ENCODE measurements around the gene CUEDC1.
"Not testable (repeated sequence)": the region's sequence is repeated elsewhere in the genome, so short reads cannot be mapped to it uniquely, and the experiment has no call there.

Gene CUEDC1

DNA sequence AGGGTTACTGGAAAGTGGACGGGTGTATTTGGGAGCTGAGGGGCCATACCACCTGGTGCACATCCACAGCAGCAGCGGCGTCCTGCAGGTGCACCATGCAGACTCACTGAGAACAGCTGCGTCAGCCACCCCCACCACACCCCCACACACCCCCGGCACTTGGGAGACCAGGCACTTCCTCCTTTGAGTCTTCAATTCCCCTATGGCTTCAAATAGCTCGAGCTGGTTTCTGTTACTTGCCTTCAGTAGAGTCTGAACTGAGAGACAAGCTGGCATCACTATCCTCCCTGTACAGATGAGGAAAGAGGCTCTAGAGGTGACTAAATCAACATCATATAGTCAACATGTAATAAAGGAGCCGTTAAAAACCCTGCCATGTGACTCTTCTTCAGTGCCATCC is 15.4 kb downstream of the CUEDC1 start:
- no peak for DNase-seq (ENCODE audit: low read depth)

DNA sequence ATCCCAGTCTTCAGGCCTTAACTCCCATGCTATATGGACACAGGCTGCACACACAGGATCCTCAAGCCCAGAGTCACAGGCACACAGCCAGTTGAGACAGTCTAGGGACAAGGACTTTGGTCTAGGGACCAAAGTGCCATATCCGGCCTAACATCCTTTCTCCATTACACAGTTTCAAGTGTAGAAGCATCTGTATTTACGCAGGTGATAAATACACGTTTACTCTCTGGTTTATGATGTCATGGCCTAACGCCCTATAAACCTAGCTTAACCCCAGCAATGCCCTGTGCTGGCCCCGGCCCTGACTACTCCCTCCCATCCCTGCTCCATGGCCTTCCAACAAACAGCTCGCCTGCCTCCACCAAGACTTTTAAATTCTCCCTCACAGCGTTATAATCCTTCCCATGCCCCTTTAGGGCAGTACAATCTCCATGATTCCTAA is 17.1 kb downstream of the CUEDC1 start:
- DNase-seq (ENCODE audit: low read depth) = no peak

DNA sequence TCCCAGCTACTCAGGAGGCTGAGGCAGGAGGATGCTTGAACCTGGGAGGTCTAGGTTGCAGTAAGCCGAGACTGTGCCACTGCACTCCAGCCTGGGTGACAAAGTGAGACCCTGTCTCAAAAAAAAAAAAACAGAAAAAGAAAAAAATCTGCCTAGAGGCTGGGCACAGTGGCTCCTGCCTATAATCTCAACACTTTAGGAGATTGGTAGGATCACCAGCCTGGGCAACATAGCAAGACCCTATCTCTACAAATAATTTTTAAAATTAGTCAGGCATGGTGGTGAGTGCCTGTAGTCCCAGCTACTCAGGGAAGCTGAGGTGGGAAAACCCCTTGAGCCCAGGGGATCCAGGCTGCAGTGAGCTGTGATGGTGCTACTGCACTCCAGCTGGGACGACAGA is 17.7 kb downstream of the CUEDC1 start:
- no peak for DNase-seq (ENCODE audit: low read depth)

DNA sequence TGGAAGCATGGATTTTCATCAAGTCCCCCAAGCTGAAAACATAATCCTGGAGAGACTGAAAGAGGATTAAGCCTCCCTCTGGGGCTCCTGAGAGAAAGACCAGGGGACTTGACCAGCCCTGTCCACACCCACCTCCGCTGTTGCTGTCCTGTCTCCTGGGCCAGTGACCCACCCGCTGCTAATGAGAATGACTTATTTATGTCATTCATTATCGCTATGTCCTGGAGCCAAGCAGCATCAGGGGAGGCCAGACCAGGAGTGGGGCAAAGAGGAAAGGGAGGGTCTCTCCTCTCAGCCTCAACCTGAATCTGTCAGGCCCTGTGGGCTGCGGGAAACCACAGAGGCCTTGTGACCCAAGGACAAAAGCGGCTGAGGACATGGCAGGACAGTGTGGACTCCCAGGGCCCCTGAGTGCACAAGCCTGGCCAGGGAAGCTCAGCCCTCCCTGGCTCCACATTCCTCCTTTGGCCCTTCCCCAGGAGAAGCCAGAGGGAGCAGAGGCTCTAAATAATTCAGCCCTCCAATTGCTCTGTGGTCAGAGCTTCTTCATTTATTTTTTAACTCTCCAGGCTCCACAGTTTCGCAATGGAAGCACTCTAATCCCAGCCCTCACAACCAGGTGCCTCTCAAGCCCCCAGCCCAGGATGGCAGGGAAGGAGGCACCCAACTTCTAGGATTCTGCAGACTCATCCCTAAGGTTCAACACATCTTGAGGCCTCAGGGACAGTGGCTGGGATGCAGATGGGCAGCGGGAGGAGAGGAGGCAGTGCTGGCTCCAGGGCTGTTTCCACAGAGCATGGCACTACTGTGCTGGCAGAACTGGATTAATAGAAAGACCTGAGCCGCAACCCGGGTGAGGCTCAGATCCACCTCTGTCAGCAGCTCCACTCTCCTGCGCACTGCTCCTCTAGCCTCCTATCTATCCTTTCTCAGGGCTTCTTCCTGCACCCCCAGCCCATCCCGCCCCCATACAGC is 19.1 kb downstream of the CUEDC1 start:
- no peak for DNase-seq (ENCODE audit: low read depth)

DNA sequence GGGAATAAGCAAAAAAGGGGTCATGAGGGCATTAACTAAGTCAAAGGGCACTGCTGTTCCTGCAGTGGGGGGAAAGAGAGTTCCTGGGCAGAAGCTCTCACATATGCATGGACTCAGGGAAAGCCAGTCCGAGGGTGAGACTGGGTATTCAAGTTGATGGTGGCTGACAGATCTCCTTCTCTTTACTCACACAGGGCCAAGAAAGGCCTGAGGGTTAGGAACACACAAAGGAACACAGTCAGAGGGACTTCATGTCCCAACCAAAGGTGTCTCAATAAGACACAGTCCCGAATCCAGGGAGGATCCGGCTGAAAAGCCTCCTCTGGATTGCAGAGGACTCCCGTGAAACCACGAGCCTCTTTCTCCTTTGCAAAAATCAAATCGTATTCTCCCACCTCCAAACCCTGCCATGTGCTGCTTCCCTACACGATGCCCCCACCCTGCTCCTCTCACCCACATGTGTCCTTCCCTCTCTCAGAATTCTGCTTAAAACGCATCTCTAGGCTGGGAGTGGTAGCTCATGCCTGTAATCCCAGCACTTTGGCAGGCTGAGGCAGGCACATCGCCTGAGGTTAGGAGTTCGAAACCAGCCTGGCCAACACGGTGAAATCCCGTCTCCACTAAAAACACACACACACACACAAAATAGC is 23.6 kb downstream of the CUEDC1 start:
- DNase-seq (ENCODE audit: low read depth) = no peak

DNA sequence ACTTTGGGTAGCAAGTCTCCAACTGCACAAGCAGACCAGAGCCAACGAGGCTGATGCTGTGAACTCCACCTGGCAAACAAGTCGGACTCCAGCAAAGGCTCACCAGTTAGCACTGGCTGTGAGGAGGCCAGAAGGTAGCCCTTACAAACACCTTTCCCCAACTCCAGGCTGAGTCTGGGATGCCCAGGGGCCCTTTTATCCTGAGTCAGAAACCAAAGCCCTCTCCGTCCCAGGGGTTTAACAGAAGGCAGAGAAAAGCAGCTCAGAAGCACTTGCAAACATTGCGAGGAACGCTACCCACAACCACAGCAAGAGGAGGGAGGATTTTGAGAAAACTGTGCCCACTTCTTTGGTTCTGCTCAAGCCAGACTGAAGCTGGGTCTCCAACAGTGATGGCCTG is 25.0 kb downstream of the CUEDC1 start:
- no peak for DNase-seq (ENCODE audit: low read depth)

DNA sequence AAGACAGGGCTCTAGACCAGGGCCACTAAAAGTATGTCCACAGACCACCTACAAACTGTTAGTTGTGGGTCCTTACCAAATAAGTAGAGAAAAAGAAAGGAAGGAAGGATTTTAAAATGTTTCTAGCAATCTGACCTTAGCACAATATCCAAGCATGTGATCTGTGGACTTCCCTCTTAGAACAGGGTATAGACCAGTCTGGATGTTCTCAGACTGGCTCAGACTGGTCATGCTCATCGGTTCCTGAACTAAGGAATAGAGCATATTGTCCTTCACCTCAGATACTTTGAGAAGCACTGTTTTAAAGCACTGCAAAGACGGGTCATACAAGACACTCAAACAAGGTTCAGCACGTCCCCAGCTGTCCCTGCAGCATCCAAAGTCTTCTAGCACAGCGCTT is 25.8 kb downstream of the CUEDC1 start:
- no peak for DNase-seq (ENCODE audit: low read depth)

DNA sequence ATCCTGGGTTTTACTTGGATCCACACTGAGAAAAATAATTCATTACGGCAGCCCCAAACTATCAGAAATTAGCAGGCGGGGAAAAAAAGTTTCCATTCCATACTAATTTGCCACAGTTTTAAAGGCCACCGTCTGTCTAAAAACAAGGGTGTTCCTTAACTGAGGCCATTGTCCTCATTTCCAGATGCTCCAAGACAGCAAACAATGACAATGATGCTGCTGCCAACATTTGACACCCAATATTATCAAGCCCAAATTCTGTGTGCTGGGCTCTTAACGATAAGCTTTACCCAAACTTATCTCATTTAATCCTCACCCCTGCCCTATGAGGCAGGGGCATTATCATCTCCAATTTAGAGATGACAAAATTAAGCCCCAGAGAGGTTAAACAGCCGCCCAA is 26.3 kb downstream of the CUEDC1 start:
- no peak for DNase-seq (ENCODE audit: low read depth)

DNA sequence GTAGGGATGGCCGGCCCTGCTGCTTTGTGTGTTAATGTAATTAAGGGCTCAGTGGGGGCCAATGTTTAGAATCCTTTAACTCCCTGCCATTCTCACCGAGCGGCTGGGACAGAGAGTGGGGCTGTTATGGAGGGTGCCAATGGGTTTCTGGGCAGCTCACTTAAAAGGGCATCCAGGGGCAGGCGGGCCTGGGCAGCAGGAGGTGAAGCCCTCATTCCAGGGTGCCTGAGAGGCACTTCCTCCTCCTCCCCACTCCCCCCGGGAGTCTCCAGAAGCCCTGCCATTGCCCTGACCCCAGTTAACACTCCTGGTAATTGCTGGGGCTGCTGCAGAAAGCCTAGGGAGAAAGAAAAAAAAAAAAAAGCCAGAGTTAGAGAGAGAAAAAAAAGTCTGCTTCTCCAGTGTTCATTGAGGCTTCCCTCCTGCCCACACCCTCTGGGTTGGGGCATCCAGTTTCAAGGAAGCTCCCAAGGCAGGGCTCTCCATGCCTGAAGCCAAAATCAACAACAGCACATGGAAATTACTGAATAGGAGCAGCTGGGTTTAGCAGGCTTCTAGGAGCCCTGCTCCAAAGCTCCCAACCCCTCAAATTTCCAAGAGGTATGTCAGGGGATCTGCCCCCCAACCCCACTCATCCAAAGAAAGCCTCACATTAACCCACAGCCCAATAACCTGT is 28.0 kb downstream of the CUEDC1 start:
- peak; percentile 76 for DNase-seq (ENCODE audit: low read depth)

DNA sequence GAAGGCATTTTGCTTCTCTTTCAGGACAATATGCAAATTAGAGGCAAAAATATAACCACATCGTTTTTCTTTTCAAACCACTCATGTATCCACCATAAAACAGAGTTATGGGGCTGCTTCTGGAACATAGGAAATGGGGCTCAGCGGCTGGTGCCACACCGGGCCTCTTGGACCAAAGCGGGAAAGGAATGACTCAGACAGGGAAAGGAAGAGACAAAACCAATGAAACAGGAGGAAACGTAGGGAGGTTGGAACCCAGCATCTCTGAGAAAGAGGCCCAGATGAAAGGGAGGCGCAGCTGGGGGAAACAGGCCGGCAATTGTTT is 28.5 kb downstream of the CUEDC1 start:
- no peak for DNase-seq (ENCODE audit: low read depth)

DNA sequence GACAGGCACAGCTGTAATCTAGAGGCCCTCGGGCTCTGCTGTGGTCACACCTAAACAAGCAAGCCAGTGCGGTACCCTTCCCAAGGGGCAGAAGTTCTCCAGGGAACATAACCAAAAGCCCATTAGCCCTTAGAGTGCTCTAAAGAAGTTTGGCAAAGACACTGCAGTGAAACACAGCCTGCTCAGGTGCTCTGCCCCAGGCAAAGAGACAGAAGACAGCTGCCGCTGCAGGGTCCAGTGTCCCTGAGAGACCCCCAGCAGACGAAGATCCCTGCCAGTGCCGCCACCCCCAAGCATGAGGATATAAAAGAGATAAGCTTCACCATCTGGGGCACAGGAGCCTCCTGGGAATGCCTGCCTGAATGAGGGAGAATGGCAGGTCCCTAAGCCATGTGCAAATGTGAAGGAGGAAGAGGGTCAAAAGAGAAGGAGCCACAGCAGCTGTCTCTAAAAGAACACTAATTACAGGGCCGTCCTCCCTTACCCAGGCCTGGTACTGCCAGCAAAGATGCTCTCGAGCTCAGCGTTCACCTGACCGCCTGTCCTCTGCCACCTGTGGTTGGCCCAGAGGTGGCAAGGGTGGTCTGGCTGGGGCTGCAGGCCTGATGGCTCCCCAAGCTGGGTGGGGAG is 29.7 kb downstream of the CUEDC1 start:
- no peak for DNase-seq (ENCODE audit: low read depth)

DNA sequence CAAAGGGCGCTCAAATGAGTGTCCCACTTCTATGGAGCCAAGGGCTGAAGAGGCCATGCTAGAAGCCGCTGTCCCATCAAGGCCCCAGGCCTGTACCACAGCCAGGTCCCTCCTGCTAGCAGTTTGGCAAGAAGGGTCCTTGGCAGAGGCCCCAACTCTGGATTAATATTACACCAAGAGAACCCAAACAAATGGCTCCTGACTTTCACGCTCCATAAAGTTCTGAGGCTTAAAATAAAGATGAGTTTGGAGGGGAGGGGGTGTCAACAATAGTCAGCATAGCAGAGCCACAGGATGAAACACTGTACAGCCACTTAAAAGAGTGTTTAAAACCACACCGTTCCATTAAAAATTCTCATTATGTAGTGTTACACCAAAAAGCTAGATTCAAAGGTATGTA is 30.5 kb downstream of the CUEDC1 start:
- no peak for DNase-seq (ENCODE audit: low read depth)

DNA sequence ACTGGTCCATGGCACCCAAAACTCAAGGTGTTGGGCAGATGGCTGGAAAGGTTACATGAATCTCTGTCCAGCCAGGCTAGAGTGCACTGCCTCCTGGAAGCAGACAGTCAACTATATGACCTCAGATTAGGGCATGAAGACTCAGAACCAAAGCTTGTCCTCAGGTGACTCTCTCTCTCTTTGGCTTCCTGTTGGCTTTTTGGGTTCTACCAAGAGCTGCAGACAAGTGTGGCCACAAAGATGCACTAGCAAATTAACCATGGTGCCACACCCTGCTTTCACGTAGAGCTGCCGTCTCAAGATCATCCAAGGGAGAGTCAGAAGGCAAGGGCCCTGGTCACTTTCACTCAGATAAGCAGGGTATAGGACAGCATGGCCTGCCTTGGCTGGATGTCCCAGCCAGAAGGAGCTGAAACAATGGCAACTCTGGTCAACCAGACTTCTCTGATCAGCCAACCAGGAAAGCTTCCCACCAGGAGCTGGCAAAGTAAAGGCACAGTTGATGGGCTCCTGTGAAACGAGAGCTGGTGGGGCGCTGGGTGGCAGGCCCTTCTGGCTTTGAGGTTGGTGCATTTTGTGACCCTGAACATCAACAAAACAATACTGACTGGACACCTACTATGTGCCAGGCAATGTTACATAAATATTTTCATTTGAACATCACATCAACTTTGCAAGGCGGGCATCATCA is 31.9 kb downstream of the CUEDC1 start:
- DNase-seq (ENCODE audit: low read depth) = no peak

DNA sequence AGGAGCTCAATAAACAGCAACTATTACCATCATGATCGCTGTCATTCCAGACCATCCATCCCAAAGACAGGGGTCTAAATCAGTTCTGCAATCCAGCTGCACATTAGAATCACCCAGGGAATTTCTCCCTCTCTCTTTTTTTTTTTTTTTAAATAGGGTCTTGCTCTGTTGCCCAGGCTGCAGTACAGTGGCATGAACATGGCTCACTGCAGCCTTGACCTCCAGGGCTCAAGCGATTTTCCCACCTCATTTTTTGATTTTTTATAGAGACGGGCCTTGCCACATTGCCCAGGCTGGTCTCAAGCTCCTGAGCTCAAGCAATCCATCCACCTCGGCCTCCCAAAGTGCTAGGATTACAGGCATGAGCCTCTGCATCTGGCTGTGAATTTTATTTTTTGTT is 32.5 kb downstream of the CUEDC1 start:
- not testable (repeated sequence) for DNase-seq (ENCODE audit: low read depth)

DNA sequence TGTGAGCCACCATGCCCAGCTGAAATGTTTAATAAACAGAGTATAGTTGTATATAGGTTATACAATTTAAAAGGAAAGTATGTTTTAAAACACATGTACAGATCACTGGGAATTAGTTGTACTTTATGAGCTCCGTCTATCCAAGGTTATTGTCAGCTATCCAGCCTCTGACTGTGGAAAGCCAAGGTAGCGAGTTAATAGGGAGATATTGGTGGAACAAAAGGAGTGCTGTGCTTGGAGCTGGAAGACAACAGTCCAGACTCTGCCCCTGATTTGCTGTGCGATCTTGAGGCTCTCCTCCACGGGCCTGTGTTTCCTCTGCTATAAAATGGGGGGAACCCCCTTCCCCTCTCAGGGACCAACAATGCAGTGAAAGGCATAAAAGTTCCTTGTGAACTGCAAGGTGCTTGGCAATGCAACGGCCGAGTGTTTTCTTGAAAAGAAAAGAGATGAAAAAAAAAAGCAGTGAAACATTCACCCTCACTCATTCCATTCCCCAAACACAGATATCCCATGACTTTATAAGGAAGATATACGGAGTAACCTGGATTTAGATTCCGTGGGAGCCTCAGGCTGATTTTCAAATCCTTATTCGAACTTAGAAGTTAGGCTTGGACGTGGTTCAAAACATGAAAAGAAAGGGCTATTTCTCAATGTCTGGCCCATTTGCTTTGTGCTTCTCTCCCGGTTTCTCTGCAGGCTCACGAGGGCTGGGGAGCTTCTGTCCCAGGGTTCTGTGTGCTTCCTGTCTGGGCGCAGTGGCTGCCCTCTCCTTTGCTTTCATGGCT is 34.1 kb downstream of the CUEDC1 start:
- DNase-seq (ENCODE audit: low read depth) = no peak

DNA sequence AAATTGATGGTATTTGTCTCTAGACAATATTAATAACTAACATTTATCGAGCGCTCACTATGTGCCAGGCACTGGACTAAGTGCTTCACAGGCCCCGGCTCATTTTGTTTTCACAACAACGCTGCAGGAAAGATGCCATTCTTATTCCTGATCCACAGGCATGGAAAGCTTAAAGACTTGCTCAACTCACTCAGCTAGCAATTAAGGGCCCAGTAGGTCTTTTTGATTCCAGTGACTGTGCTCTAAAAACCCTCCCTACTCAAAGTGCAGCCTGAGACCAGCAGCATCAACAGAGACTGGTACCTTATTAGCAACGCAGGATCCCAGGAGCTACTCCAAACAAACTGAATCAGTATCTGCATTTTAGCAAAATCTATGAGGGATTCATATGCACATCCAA is 35.3 kb downstream of the CUEDC1 start:
- no peak for DNase-seq (ENCODE audit: low read depth)

DNA sequence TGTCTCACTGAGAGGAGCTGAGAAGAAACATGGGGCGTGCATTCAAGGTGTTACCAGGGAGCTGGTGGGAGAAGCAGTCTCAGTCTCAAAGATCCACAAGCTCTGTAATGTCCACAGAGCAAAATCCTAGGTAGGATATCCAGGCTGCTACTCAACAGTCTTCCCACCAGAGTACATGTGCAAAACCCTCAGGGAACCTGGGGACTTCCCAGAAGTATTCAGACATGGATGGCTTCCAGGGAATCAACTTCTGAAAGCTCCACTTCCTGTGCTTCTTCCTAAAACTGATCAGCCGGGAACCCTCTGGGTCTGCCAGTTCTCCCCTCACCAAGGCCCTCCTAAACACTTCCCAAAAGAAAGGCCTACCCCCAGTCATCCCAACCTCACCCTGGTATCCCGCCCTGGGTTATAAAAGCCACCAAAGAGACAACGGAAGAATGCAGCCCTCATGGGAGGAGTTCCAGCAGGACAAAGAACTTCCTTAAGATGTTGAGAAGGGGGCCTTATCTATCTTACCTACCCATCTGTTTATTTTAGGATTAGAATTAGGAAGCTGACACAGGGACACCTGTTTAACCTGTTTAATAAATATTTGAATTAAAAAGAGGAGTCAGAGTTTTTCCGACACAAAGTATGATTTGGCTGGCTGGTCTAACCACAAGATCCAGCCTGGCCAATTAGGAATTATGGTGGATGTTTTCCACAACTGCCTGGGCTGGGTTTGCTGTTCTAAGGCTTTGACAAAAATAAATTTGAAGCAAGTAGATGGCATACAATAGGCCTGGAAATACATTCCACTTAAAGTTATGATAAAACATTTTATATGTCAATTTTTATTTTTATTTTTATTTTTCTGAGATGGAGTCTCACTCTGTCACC is 37.0 kb downstream of the CUEDC1 start:
- DNase-seq (ENCODE audit: low read depth) = no peak

DNA sequence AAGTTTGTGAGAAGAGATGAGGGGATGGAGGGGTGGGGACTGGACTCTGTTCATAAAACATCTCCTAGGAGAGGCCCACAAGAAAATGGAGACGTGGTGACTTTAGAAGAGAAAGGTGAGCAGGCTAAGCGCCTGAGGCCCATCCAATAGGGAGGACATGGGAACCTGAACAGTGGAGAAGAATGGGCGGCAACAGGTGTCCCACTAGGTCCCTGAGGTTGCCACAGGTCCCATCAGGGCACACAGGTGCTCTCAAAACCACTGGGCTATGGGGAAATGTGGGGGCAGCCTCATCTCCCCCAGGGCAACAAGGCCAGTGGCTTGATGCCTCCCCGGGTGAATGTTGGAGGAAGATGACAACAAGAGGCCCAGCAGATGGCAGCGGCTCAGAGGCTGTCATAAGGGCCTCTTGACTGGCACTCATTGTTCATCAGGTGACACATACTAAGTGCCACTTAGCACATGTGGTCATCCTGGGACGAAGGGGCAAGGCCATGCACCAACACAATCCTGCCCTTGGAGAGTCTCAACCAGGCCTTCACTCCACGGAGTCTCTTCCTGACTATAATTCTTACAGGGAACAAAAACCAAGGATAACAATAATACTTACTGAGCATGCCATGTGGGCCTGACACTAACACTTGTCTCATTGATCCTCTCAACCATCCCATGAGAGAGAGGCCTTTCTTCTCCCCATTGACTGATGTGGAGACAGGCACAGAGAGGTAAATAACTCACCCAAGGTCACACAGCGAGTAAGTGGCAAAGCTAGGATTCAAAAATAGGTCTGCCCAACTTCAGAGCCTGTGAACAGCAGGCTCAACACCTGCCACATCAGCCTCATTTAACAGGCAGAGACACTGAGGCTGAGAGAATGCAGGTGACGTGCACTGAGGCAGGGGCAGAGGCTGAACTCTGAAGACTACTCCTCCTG is 38.0 kb downstream of the CUEDC1 start:
- DNase-seq (ENCODE audit: low read depth) = no peak
